CD4-positive, CD25-positive, alpha-beta regulatory T cell (primary cell): ENCODE measurements around the gene DNAH10. TPM values are rescaled to one million over a fixed set of nuclear protein-coding genes. Genes with fewer than 3 reads are reported as not detected.

Experiments
- ATAC-seq, 2 donors: fragments of 150-1000 bp; cut with Tn5 transposase; one replicate each; pipeline ENCODE4 v1.10.0; 2021; ENCODE audit warnings: low read depth in 2 of 2, moderate number of reproducible peaks in 2 of 2, moderate library complexity in 1 of 2
- DNase-seq, 3 donors: peaks; one replicate each; pipeline versions ENCODE4 v3.0.0 to v3.0.0-alpha.2; 2012 to 2022; ENCODE audit warnings: mixed read lengths in 1 of 3
- H3K27ac ChIP-seq: one replicate; pipeline ENCODE4 v1.7.0; 2013; ENCODE audit warnings: mild to moderate bottlenecking, low read length; ENCODE audit not compliant: insufficient read depth, poor library complexity, severe bottlenecking
- H3K27me3 ChIP-seq: one replicate; pipeline ENCODE4 v1.7.0; 2013; ENCODE audit warnings: low read length; ENCODE audit not compliant: control insufficient read depth, insufficient read depth
- H3K36me3 ChIP-seq: one replicate; pipeline ENCODE4 v1.7.0; 2013; ENCODE audit warnings: mild to moderate bottlenecking, low read length, moderate library complexity; ENCODE audit not compliant: control insufficient read depth, insufficient read depth
- H3K4me1 ChIP-seq: 2 replicates; pipeline ENCODE4 v1.7.0; 2013; ENCODE audit warnings: mild to moderate bottlenecking, low read length; ENCODE audit not compliant: insufficient read depth, control insufficient read depth, poor library complexity, severe bottlenecking
- H3K4me3 ChIP-seq: one replicate; pipeline ENCODE4 v1.7.0; 2013; ENCODE audit warnings: low read depth, mild to moderate bottlenecking, low read length, moderate library complexity
- H3K9me3 ChIP-seq, 2 experiments: 1 replicate in 1 of 2; 2 replicates in 1 of 2; pipeline ENCODE4 v1.7.0; 2013; ENCODE audit warnings: low read length in 2 of 2, mild to moderate bottlenecking in 1 of 2, moderate library complexity in 1 of 2; ENCODE audit not compliant: control insufficient read depth in 2 of 2
- H3K27ac Mint-ChIP-seq, 3 donors: one replicate each; pipeline ENCODE4 v1.8.0; 2020 to 2022; ENCODE audit warnings: mild to moderate bottlenecking in 3 of 3, mixed read lengths in 3 of 3, moderate library complexity in 2 of 3
- H3K27me3 Mint-ChIP-seq: one replicate; pipeline ENCODE4 v1.8.0; 2022; ENCODE audit warnings: mild to moderate bottlenecking, mixed read lengths
- H3K36me3 Mint-ChIP-seq: one replicate; pipeline ENCODE4 v1.8.0; 2020; ENCODE audit warnings: mixed read lengths
- H3K4me1 Mint-ChIP-seq, 4 donors: one replicate each; pipeline ENCODE4 v1.8.0; 2020 to 2022; ENCODE audit warnings: mixed read lengths in 4 of 4, mild to moderate bottlenecking in 1 of 4
- H3K4me3 Mint-ChIP-seq, 4 donors: one replicate each; pipeline ENCODE4 v1.8.0; 2020 to 2022; ENCODE audit warnings: mild to moderate bottlenecking in 4 of 4, mixed read lengths in 4 of 4, moderate library complexity in 3 of 4
- H3K9me3 Mint-ChIP-seq, 7 donors: one replicate each; pipeline ENCODE4 v1.8.0; 2020 to 2022; ENCODE audit warnings: mixed read lengths in 7 of 7, mild to moderate bottlenecking in 3 of 7, moderate library complexity in 2 of 7
- polyA plus RNA-seq, 4 donors: library from polyadenylated mRNA; unstranded; fragments of 300-500 nt; fragmentation: Illumina TruSeq; gene quantifications; one replicate each; pipeline ENCODE4 v1.2.3, GENCODE V29; 2021
- total RNA-seq: library from RNA; stranded (reverse); gene quantifications from one replicate; pipeline ENCODE4 v1.2.3, GENCODE V29; 2022

Gene DNAH10
- total and polyA plus RNA-seq, 5 donors from 2014 or later: 0.02 to 0.07 TPM; not detected in 3

DNA sequence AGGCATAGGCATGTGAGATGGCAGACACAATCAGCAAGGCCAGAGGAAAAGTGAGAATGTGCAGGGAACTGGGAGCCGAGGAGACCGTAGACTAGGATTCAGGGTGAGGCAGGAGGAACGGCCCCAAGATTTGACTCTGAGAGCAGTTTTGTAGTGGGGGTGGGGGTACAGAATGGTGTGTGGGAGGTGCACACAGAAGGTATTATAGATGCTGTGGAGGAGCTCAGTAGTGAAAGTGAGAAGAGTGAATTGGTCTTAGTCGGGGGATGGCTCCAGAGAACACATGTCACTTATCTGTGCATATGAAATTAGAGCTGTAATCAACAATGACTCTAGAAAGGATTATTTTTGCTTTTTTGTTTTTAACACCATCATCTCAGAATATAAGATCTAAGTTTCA is 222.8 kb downstream of the DNAH10 start:
- peaks cover 15 to 46% (median 33%) of the 10 kb centered on the region in 4 donors for H3K4me1 Mint-ChIP-seq
- Histone ChIP-seq H3K36me3 (peaks cover 11% of the 10 kb centered on the region), H3K27ac (no peak overlapping the region), H3K4me1 (no peaks in the 10 kb centered on the region), H3K4me3 (no peak overlapping the region), H3K27me3 (no peaks in the 10 kb centered on the region), H3K9me3 (no peaks in the 10 kb centered on the region)
- DNase-seq (no peak), ATAC-seq (no peak)
- H3K9me3 Mint-ChIP-seq: no peaks in the 10 kb centered on the region
- no peak overlapping the region for H3K4me3 Mint-ChIP-seq
- peaks cover 29% of the 10 kb centered on the region for H3K36me3 Mint-ChIP-seq
- H3K27ac Mint-ChIP-seq: peak overlapping the region in 1 of 3 donors; percentile 70
- H3K27me3 Mint-ChIP-seq: no peaks in the 10 kb centered on the region

Other genes with a start within 250 kb of the DNAH10 start
- 6.6 TPM for gene RILPL1, start 228.6 kb upstream of the DNAH10 start, total RNA-seq
- gene RILPL1, start 228.6 kb upstream of the DNAH10 start, polyA plus RNA-seq: under 1 TPM; 0.13 to 0.49 (median 0.32) TPM
- 77.4 TPM for gene TMED2, start 177.7 kb upstream of the DNAH10 start, total RNA-seq
- gene TMED2, start 177.7 kb upstream of the DNAH10 start, polyA plus RNA-seq: 100 to 1,000 TPM; 247 to 340 (median 298) TPM
- gene DDX55, start 160.2 kb upstream of the DNAH10 start, total RNA-seq: 25.1 TPM
- gene DDX55, start 160.2 kb upstream of the DNAH10 start, polyA plus RNA-seq: 10 to 100 TPM; 13.9 to 18.0 (median 15.1) TPM
- gene EIF2B1, start 128.6 kb upstream of the DNAH10 start, total RNA-seq: 53.8 TPM
- gene EIF2B1, start 128.6 kb upstream of the DNAH10 start, polyA plus RNA-seq: 10 to 100 TPM; 67.7 to 84.1 (median 72.0) TPM
- 15.3 TPM for gene GTF2H3, start 128.5 kb upstream of the DNAH10 start, total RNA-seq
- gene GTF2H3, start 128.5 kb upstream of the DNAH10 start, polyA plus RNA-seq: 10 to 100 TPM; 19.6 to 32.6 (median 27.7) TPM
- gene TCTN2, start 91.2 kb upstream of the DNAH10 start, total RNA-seq: 3.7 TPM
- 1 to 10 TPM in 2 of 4 donors, under 1 TPM in 2; 0.11 to 1.9 (median 1.2) TPM for gene TCTN2, start 91.2 kb upstream of the DNAH10 start, polyA plus RNA-seq
- gene ATP6V0A2, start 49.9 kb upstream of the DNAH10 start, total RNA-seq: 36.0 TPM
- gene ATP6V0A2, start 49.9 kb upstream of the DNAH10 start, polyA plus RNA-seq: 10 to 100 TPM; 20.3 to 27.2 (median 27.0) TPM
- gene CCDC92, start 210.5 kb downstream of the DNAH10 start, total RNA-seq: 19.5 TPM
- gene CCDC92, start 210.5 kb downstream of the DNAH10 start, polyA plus RNA-seq: 10 to 100 TPM; 12.9 to 24.1 (median 19.2) TPM
- 24.5 TPM for gene ZNF664, start 210.9 kb downstream of the DNAH10 start, total RNA-seq
- gene ZNF664, start 210.9 kb downstream of the DNAH10 start, polyA plus RNA-seq: 10 to 100 TPM in 2 of 4 donors, 1 to 10 TPM in 2; 6.9 to 10.3 (median 9.5) TPM